Peyer's patch (tissue), 4 donors: Measurements from ENCODE around the gene CAP1.

Experiments used
- POLR2A ChIP-seq, 2 donors: fragments of 450-650 bp; IDR thresholded peaks; one replicate each; pipeline ENCODE4 v1.5.1; 2017; ENCODE audit warnings: antibody characterized with exemption in 2 of 2, mild to moderate bottlenecking in 2 of 2, moderate library complexity in 2 of 2
- TF ChIP-seq, protein P1 (sequence below), 6 experiments: fragments of 450-650 bp in 4 of 6; fragments of 200-600 bp in 2 of 6; sonication (generic) in 1 of 6; IDR thresholded peaks; one replicate each; pipeline ENCODE4 v1.5.1; 2017 to 2019; ENCODE audit warnings: antibody characterized with exemption in 6 of 6, mild to moderate bottlenecking in 3 of 6, moderate library complexity in 1 of 6

- TF ChIP-seq, protein P1, sequence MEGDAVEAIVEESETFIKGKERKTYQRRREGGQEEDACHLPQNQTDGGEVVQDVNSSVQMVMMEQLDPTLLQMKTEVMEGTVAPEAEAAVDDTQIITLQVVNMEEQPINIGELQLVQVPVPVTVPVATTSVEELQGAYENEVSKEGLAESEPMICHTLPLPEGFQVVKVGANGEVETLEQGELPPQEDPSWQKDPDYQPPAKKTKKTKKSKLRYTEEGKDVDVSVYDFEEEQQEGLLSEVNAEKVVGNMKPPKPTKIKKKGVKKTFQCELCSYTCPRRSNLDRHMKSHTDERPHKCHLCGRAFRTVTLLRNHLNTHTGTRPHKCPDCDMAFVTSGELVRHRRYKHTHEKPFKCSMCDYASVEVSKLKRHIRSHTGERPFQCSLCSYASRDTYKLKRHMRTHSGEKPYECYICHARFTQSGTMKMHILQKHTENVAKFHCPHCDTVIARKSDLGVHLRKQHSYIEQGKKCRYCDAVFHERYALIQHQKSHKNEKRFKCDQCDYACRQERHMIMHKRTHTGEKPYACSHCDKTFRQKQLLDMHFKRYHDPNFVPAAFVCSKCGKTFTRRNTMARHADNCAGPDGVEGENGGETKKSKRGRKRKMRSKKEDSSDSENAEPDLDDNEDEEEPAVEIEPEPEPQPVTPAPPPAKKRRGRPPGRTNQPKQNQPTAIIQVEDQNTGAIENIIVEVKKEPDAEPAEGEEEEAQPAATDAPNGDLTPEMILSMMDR (IDR thresholded peaks at IDR 0.05): no peak
- TF ChIP-seq POLR2A (IDR thresholded peaks at IDR 0.05): no peak
Observed at GRCh38 chr1:40072142-40072541, 31.6 kb downstream of the CAP1 start.
